ENCODE results near the gene CSTF1. TPM values are rescaled to one million over a fixed set of nuclear protein-coding genes. Genes with fewer than 3 reads are reported as not detected.

Gene CSTF1
- polyA plus RNA-seq (2012; ENCODE audit: insufficient read depth, insufficient read length, low read depth): 48.3 TPM

GRCh38 chr20:56392132-56392880 lies at the start of gene CSTF1, which contains the start of gene AURKA:
Gene CSTF1, plus strand, starts transcription at chr20:56392645. Its CDS starts 2,908 bp downstream, at chr20:56395553.
Gene AURKA, minus strand, starts transcription at chr20:56392215. Its CDS starts 4,018 bp downstream, at chr20:56388197.
- Histone ChIP-seq H3K4me1 (peaks cover 4% of the 10 kb centered on the region; the same call in 1 of the 2 replicates), H3K9me3 (no peaks in the 10 kb centered on the region), H3K36me3 (peaks cover 54% of the 10 kb centered on the region), H3K4me3 (ENCODE audit: low read depth, low read length) (peak within 1 kb of the TSS; percentile 99), H3K27me3 (no peaks in the 10 kb centered on the region)
- peak; percentile 99 for DNase-seq
- no peak for TF ChIP-seq CTCF (IDR thresholded peaks at IDR 0.05; ENCODE audit: low read depth, low read length)

- DNase-seq: no peak
- H3K36me3 ChIP-seq: no peaks in the 10 kb centered on the region
- H3K4me3 ChIP-seq (ENCODE audit: low read depth, low read length): no peak overlapping the region
- peaks cover 23% of the 10 kb centered on the region for H3K27me3 ChIP-seq
- H3K4me1 ChIP-seq: no peaks in the 10 kb centered on the region
- no peaks in the 10 kb centered on the region for H3K9me3 ChIP-seq
- no peak for TF ChIP-seq CTCF (IDR thresholded peaks at IDR 0.05; ENCODE audit: low read depth, low read length)
Observed at GRCh38 chr20:56342783-56343182, 49.7 kb upstream of the CSTF1 start.

- H3K4me3 ChIP-seq (ENCODE audit: low read depth, low read length): no peak overlapping the region
- peak; percentile 68 for DNase-seq
- TF ChIP-seq CTCF (IDR thresholded peaks at IDR 0.05; ENCODE audit: low read depth, low read length): peak; percentile 75
- no peaks in the 10 kb centered on the region for H3K9me3 ChIP-seq
- no peaks in the 10 kb centered on the region for H3K4me1 ChIP-seq
- H3K27me3 ChIP-seq: peaks cover 23% of the 10 kb centered on the region
- no peaks in the 10 kb centered on the region for H3K36me3 ChIP-seq
Observed at GRCh38 chr20:56343861-56344381, 48.5 kb upstream of the CSTF1 start.

- DNase-seq: no peak
- Histone ChIP-seq H3K9me3 (no peaks in the 10 kb centered on the region), H3K4me3 (ENCODE audit: low read depth, low read length) (no peak overlapping the region), H3K27me3 (peaks cover 23% of the 10 kb centered on the region), H3K4me1 (no peaks in the 10 kb centered on the region), H3K36me3 (no peaks in the 10 kb centered on the region)
- TF ChIP-seq CTCF (IDR thresholded peaks at IDR 0.05; ENCODE audit: low read depth, low read length): no peak
Observed at GRCh38 chr20:56345911-56346310, 46.5 kb upstream of the CSTF1 start.

GRCh38 chr20:56347628-56348304 lies 44.7 kb upstream of the CSTF1 start:
- Histone ChIP-seq H3K4me1 (no peaks in the 10 kb centered on the region), H3K4me3 (ENCODE audit: low read depth, low read length) (no peak overlapping the region), H3K9me3 (no peaks in the 10 kb centered on the region), H3K27me3 (peaks cover 19% of the 10 kb centered on the region), H3K36me3 (no peaks in the 10 kb centered on the region)
- TF ChIP-seq CTCF (IDR thresholded peaks at IDR 0.05; ENCODE audit: low read depth, low read length): no peak
- no peak for DNase-seq
